HUDEP-2 (cell line): Measurements from ENCODE around the gene KRTCAP3.
"Not testable (repeated sequence)": the region's sequence is repeated elsewhere in the genome, so short reads cannot be mapped to it uniquely, and the experiment has no call there.

ENCODE experiments used
- DNase-seq, 76 experiments: peaks; one replicate each; lab custom pipeline; 2025; ENCODE audit not compliant: unreplicated experiment in 76 of 76; lab: John Stamatoyannopoulos, UW

KRTCAP3 gene

DNA sequence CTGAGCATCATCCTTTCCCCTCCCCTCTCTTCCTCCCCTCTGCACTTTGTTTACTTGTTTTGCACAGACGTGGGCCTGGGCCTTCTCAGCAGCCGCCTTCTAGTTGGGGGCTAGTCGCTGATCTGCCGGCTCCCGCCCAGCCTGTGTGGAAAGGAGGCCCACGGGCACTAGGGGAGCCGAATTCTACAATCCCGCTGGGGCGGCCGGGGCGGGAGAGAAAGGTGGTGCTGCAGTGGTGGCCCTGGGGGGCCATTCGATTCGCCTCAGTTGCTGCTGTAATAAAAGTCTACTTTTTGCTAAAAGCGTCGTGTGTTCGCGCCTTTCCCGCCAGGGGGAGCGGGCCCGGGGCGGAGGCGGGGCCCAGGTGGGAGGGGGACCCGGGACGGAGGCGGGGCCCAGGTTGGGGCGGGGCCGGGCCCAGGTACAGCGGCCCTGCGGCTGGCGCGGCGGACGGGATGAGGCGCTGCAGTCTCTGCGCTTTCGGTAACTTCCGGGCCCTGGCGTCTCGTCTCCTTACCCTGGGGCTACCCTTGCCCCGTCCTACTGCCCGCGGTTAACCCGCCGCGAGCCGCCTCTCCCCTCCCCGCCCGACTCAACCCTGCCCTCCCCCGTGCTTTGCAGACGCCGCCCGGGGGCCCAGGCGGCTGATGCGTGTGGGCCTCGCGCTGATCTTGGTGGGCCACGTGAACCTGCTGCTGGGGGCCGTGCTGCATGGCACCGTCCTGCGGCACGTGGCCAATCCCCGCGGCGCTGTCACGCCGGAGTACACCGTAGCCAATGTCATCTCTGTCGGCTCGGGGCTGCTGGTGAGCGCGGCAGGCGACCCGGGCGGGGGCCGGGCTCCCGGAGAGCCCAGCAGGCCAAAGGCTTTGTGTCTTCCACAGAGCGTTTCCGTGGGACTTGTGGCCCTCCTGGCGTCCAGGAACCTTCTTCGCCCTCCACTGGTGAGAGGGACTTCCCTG, at the start of gene KRTCAP3:
KRTCAP3 (plus strand) TSS at position 424 of the 962 bp plus-strand sequence; CDS start at position 456, 32 bp downstream.
- DNase-seq: no peak

- no peak for DNase-seq
Measured at GRCh38 chr2:27393225-27393624, 49.0 kb upstream of the KRTCAP3 start.

- no peak for DNase-seq
Measured at GRCh38 chr2:27398962-27399361, 43.2 kb upstream of the KRTCAP3 start.

GRCh38 chr2:27400348-27401135, 41.6 kb upstream of the KRTCAP3 start:
- DNase-seq: no peak

DNA sequence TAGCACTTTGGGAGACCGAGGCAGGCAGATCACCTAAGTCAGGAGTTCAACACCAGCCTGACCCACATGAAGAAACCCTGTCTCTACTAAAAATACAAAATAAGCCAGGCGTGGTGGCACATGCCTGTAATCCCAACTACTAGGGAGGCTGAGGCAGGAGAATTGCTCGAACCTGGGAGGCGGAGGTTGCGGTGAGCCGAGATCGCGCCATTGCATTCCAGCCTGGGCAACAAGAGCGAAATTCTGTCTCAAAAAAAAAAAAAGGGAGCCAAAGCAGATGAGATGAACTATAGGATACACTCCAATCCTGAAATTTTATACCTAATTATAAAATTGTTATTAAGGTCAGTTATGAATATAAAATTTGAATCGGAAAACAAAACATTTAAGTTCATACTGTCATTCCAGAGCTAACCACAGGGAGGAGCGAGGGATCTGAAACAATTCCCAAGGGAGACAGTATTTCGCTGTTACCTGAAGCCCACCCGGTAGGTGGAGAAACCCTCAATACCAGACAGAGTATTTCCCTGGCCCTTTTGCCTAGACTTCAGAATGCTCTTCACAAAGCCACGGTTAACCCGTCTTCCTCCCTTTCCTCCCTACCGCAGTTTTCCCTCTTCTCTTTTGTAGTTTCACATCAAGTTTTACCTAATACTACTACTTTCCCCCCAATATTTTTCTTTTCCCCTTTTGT, 34.2 kb upstream of the KRTCAP3 start:
- peak in 10 of 76 experiments; percentile 1 to 17 (median 8) for DNase-seq

- DNase-seq: peak in 15 of 76 experiments; percentile 2 to 33 (median 19)
Measured at GRCh38 chr2:27408601-27409320, 33.4 kb upstream of the KRTCAP3 start.

DNA sequence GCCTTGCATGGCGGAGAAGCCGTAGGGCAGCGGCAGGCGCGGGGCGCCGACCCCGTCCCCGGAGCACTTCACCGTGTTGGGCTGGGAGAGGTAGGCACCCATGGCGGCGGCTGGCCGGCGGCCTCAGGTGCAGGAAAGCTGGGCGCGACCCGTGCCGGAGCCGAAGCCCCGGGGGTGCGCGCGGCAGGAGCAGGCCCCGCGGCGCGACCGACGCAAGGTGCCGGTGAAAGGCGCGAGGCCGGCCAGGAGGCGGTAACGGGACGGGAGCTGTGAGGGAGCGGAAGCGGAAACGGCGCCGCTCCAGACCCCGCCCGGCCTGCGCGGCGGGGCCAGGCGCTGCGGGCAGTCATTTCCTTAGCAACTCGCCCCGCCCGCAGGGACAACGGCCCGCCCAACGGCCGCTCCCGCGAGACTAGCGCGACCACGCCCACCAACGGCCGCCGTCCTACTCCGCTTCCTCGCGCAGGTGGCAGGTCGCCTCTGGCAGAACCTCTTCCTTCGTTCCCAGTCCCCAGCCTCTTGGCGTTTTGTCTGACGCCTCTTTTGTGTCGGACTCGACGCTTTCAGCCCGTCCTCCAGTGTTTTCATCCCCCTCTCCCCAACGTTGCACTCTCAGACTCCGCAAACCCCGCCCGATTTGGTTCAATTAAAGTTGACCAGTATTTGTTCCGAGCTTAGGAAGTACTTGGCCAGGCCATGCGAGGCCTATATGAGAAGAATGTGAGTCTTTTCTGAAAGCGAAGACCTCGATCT, 32.7 kb upstream of the KRTCAP3 start, which contains the start of gene PPM1G:
PPM1G (minus strand) TSS at position 271 of the 753 bp plus-strand sequence; CDS start at position 102, 169 bp downstream.
- DNase-seq: peak in 75 of 76 experiments; percentile 28 to 95 (median 89)

GRCh38 chr2:27412419-27413152, 29.6 kb upstream of the KRTCAP3 start:
- no peak for DNase-seq

GRCh38 chr2:27416151-27416550, 26.0 kb upstream of the KRTCAP3 start:
- no peak for DNase-seq

DNA sequence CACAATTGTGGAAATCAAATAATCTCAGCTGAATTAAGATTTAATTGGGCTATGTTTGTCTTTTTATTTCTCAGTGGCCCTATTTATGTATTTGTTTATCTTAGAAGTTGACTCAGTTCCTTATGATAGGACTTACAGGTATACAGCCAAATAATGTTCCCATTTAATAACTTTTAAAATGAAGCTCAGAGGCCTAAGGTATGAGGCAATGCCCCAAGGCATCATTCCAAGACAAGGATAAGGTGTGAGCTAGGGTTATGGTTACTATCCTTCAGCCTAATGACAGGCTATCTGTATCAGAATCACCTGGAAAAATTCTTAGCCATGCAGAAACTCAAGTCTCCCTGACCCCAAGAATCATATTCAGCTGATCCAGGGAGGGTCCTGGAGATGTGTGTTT, 21.2 kb upstream of the KRTCAP3 start:
- DNase-seq: no peak

- no peak for DNase-seq
Measured at GRCh38 chr2:27421660-27422250, 20.4 kb upstream of the KRTCAP3 start.

DNA sequence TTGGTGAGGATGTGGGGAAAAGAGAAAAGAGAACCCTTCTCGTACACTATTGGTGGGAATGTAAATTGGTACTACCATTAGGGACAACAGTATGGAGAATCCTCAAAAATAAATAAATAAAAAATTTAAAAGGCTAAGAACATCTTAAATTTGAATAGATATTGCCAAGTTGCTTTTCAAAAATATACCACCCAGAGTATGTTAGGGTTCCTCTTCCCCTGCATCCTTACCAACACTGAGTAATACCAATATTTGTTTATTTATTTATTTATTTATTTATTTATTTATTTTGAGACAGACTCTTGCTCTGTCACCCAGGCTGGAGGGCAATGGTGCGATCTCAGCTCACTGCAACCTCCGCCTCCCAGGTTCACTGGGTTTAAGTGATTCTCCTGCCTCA, 19.2 kb upstream of the KRTCAP3 start:
- DNase-seq: no peak

GRCh38 chr2:27425039-27425438, 17.1 kb upstream of the KRTCAP3 start:
- DNase-seq: not testable (repeated sequence)

GRCh38 chr2:27427863-27428212, 14.3 kb upstream of the KRTCAP3 start:
- peak in 1 of 76 experiments; percentile 22 for DNase-seq

- peak in 73 of 76 experiments; percentile 30 to 91 (median 78) for DNase-seq
Measured at GRCh38 chr2:27428213-27428977, 13.8 kb upstream of the KRTCAP3 start, which contains the start of gene NRBP1. TSS of gene NRBP1 (plus strand) at chr2:27428631. CDS start at chr2:27433274, 4,643 bp downstream.

- peak in 72 of 76 experiments; percentile 9 to 85 (median 66) for DNase-seq
Measured at GRCh38 chr2:27428978-27429541, 13.1 kb upstream of the KRTCAP3 start.

- DNase-seq: peak in 2 of 76 experiments; percentile 2 to 8
Measured at GRCh38 chr2:27431395-27431794, 10.8 kb upstream of the KRTCAP3 start.
